ENCODE data around the gene PIWIL4.

- TF ChIP-seq CTCF (IDR thresholded peaks at IDR 0.05; ENCODE audit: borderline replicate concordance, extremely low read depth, low read length, poor library complexity, severe bottlenecking) (no peak), EZH2 (IDR thresholded peaks at IDR 0.05; ENCODE audit: borderline replicate concordance, low read depth, low read length, severe bottlenecking) (no peak)
These were observed 71.8 kb downstream of the PIWIL4 start for GRCh38 chr11:94638902-94639373.
